Right ventricle myocardium inferior (tissue), 1 donor: Measurements from ENCODE around the gene CDC14C. TPM values are rescaled to one million over a fixed set of nuclear protein-coding genes. Genes with fewer than 3 reads are reported as not detected.
A peak's percentile ranks its signal among the peaks of the same experiment; 100 is the strongest.
"Not testable (repeated sequence)": the region's sequence is repeated elsewhere in the genome, so short reads cannot be mapped to it uniquely, and the experiment has no call there.

ENCODE experiments used
- ATAC-seq: fragments of 200-7000 bp; cut with Tn5 transposase; one replicate; pipeline ENCODE4 v1.9.1; 2020; ENCODE audit warnings: mild to moderate bottlenecking, moderate library complexity
- DNase-seq: peaks from one replicate; pipeline ENCODE4 v3.0.0; 2021; ENCODE audit errors: missing footprints
- intact Hi-C: fragments of 100-400 bp; cut with DNase I; formaldehyde crosslinking; loops from one replicate; pipeline ENCODE4 v1.11.0; 2022
- long read RNA-seq: library from polyadenylated mRNA; unstranded; transcript quantifications from one replicate; pipeline ENCODE4 v2.0.0, GENCODE V29; 2021
- total RNA-seq: library from RNA; stranded (reverse); fragmentation: NEBNext Ultra II Directional; extraction: Animal tissue kit (Norgen Biotek cat#: 25700); gene quantifications from one replicate; pipeline ENCODE4 v1.2.1, GENCODE V29; 2021
- donor health status: DM: no; HTN: yes; CAD: no; lungs with severe emphysema.

CDC14C gene
- total RNA-seq: not detected
- long read RNA-seq: 0 reads

DNA sequence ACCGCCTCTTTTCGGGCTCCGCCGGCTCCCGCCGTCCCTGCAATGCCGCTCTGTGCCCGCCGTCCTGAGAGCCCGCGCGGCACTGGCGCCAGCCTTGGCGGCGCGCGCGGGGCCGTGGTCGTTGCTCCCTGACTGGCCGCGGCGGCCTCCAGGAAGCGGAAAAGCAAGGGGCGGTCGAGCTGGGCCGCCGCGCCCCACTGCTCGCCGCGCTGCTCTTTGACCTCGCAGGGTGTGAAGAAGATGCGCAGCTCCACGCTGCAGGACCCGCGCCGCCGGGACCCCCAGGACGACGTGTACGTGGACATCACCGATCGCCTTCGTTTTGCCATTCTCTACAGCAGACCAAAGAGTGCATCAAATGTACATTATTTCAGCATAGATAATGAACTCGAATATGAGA is at the start of gene CDC14C:
TSS of gene CDC14C (plus strand) at position 115 of the 400 bp plus-strand sequence. CDS start at position 241, 126 bp downstream.
- DNase-seq (peak; percentile 60), ATAC-seq (no peak)
- intact Hi-C loops: no loop called here

DNA sequence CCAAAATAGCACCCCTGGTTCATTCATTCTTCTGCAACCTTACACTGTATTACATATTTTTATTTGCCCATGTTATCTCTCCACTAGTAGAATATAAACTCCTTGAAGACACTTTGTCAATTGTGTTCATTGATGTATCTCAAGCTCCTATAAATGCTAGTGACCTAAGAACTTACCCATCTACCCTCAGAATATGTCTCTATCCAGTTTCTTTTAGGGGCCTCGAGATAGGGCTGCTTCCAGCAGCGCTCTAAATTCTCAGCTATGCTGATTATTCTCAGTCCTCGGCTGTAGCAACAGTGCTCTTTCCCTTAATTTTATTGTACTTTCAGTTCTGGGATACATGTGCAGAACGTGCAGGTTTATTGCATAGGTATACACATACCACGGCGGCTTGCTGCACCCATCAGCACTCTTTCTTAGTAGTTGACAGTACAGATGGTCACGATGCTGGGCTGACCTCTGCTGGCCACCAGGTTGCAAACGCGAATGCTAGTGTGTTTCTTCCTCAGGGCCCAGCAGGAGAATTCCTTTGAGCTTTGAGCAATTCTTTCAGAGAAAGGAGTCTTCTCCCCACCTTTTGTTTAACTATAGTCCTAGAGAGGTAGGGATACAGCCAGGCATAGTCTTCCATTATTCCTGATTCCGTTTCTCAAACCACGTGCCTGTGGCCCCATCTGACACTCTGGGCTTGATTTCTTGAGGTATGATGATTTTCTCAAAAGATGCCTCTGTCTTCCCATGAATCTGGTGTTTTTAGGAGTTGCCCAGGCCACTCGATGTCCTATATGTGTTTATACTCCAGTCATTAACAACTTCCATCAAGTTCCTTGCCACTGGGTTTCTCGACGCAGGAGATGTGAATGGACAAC is 49.1 kb upstream of the CDC14C start:
- ATAC-seq (peak; percentile 71), DNase-seq (no peak)
- intact Hi-C loops: loop anchor here (2.0 to 10.0 kb wide), 3 partner anchors 258 to 570 kb away; no protein-coding TSS in a partner anchor

DNA sequence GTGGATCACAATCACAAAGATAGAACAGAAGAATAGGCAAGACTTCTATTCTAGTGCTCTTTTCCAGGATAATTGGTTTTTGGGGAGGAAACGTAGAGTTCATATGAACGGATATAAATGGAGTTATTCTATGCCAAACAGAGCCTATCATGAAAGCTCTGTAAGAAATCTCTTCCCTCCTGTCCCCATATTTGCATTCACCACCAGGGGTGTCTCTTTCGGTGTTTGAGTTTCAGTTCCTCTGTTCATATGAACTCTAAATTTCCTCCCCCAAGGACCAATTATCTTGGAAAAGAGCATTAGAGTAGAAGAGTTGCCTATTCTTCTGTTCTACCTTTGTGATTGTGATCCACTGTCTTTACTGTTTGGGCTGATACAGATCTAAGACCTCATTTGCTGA is 48.3 kb upstream of the CDC14C start:
- intact Hi-C loops: loop anchor here (5.0 to 10.0 kb wide), 2 partner anchors 259 to 571 kb away; no protein-coding TSS in a partner anchor
- ATAC-seq (no peak), DNase-seq (no peak)

DNA sequence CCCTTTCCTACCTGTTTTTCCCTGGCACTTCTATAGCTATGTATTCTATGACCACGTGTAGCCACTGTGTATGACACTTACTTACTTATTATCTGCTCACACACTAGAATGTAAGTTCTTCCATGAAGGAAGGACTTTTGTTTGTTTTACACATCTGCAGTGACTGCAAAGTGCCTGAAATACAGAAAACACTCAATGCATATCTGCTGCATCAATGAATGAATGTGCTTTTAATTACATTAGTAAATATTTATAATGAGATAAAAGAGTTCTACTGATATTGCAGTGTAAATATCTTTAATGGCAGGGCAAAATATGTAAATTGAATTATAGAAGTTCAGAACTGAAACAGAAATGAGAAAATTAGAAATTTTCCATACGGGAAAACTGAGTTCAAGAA is 43.5 kb upstream of the CDC14C start:
- DNase-seq (no peak), ATAC-seq (no peak)
- intact Hi-C loops: no loop called here

DNA sequence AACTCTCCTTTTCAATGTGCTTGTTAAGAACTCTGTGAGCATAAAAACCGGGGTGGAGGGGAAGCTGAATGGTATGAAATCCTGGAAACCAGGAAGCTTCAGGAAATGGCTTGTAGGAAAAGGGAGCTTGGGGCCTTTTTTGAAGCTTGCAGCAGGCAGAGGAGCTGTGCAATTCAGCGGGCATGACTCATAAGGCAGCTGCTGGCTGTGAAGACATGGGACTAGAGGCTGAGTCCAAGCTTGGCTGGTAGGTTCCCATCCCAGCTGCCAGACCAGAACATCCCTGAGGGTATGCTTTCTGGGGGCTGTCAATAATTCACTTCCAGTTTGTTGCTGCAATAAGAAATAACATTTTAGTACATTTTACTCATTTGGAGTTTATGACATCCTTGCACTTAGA is 36.8 kb upstream of the CDC14C start:
- DNase-seq (no peak), ATAC-seq (no peak)
- intact Hi-C loops: no loop called here

DNA sequence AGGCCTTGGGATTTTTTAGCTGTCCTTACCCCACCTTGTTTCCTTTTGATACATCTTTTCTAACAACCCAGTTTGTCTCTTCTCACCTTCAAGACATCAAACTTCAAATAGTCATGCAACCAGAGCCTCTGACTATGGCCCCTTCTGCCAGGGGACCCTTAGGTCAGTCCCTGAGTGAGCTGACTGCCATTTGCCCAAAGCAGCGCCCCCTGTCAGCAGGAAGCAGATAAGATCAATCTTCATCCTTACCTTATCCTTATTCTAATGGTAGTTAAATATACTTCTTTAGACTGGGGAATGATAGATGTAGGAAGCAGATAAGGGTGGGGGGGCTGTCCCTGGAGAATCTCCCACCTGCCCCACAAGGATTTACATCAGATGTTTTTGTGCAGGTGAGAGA is 29.8 kb upstream of the CDC14C start:
- no peak for ATAC-seq
- intact Hi-C loops: no loop called here

DNA sequence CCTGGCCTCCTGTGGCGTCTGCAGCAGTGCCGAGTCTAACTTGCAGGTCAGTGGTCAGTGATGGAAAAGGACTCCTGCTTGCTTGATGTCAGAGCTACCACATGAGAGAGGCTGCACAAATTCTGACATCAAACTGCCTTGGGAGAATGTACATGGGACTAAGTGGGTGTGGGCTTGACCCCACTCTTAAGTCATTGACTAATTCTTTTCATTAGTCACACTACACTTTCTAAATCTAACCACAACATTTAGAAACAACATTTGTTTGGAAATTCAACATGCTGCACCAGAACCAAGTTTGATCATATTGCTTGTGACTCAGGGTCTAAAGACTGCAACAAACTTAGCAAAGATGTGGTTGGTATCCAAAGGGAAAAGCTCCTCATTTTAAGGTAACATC is 24.4 kb upstream of the CDC14C start:
- intact Hi-C loops: no loop called here

More for the DNA sequence above, 29.8 kb upstream of the CDC14C start:
- no peak for DNase-seq

DNA sequence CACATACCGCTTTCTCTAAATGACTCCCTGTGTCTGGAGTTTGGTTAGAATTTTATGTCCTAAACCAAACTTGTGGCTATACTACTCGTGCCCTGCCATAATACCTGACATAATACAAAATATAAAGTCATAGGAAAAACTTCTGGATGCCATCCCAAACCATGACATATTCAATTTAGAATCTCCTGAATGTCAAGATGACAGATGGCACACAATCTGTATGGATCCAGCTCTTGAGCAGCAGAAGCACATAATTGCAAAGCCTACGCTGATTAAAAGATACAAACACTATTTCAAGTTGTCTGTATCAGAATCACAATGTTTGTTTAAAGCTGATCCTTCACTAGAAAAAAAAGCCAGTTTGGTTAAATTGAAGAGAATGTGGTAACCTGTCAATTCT is 22.4 kb upstream of the CDC14C start:
- intact Hi-C loops: no loop called here
- DNase-seq (no peak), ATAC-seq (no peak)

More for the DNA sequence above, 24.4 kb upstream of the CDC14C start:
- ATAC-seq: no peak
- DNase-seq: no peak

DNA sequence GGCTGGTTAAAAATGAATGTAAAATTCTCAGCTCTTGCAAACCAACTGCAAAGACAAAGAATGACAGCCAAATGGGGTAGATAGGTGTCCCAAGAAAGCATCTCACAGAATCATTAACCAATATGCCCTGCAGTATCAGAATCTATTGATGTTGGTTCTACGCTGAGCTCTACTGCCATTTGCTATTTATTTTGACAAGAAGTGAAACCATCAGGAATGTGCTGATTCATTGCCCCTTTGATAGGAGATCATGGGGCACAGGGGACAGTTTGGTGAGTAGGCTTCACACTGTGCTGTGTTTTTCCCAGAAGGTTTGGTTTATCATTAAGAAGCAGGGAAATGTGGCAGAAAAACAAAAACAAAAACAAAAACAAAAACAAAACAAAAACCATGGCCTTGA is 19.4 kb upstream of the CDC14C start:
- DNase-seq: no peak
- ATAC-seq: no peak
- intact Hi-C loops: no loop called here

DNA sequence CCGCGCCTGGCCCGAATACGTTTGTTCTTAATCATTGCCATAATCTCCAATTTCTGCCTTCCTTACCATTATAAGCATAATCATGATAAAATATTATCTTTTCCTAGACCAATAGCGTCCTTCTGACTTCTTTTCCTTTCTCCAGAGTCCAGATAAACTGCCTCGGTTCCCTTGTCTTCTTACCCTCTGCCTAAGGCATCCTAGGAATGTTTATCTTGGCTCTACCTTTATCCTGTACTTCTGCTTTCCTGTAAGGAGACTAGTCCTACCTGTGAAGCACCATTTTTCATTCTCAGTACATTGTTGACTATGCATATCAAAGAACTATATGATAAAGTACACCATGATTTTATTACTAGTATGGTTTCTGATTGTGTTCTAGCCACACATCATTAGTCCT is 18.7 kb upstream of the CDC14C start:
- intact Hi-C loops, ATAC-seq: not testable (repeated sequence)

DNA sequence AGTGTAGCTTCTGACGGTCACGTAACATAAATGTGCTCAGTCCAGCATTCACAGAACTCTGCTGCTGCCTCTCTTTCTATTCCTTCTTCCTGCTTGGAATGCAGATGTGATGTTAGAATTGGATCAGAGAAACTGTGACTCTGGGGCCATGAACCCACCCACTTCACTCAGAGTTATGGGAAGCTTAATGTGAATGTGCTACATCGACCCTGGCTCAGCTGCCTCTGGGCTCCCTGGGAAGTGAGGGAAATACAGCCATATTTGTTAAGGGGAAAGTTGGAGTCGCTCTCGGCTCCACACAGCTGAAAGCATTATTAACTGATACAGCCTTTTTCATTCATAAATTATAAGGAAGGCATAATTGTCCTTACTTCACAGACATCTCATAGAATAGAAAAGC is 14.5 kb upstream of the CDC14C start:
- intact Hi-C loops, DNase-seq, ATAC-seq: not testable (repeated sequence)

More for the DNA sequence above, 18.7 kb upstream of the CDC14C start:
- not testable (repeated sequence) for DNase-seq

DNA sequence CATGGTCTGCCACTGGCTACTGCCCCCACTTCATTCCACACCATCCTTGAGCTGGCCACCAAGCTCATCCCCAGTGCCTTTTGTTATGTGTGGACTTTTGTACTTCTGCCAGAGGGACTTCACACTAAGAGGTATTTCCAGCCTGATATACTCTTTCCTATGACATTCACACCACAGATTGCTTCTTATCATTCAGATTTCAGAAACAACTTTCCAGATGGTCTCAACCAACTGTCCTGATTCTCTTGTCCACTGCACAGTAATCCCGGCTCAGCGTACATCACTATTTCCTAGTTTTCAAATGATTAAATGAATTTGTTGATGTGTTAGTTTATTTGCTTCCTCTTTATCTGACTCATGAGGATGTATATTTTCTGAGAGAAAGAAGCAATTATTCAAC is 7.1 kb downstream of the CDC14C start:
- ATAC-seq (no peak), DNase-seq (no peak)
- intact Hi-C loops: no loop called here

DNA sequence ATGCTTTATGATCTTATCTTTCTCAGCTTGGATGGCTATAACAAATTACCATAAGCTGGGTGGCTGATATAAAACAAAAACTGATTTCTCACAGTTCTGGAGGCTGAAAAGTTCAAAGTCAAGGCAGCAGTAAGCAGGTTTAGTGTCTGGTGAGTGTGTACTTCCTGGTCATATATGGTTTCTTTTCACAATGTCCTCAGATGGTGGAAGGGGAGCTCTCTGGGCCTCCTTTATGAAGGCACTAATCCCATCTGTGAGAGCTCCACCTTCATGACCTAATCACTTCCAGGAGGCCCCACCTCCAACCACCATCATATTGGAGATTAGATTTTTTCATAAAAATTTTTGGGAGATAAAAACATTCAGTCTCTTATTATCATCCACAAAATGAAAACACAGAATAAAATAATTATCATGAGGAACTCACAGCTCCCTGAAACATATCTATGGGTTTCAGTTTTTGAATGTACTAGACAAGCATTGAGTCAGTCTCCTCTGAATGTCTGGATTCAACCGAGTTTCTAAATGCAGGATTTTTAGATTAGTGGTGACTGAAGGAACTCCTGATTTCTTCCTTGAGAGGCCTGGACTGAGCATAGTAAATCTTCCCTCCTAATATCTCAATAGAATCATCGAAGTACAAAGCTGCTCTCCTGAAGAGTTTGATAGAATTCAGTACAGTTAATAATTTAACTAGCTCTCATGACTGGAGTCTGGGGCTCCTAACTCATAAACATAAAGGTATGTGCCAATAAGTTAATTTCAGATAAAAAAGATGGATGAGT is 8.0 kb downstream of the CDC14C start:
- ATAC-seq: no peak
- DNase-seq: no peak
- intact Hi-C loops: no loop called here

DNA sequence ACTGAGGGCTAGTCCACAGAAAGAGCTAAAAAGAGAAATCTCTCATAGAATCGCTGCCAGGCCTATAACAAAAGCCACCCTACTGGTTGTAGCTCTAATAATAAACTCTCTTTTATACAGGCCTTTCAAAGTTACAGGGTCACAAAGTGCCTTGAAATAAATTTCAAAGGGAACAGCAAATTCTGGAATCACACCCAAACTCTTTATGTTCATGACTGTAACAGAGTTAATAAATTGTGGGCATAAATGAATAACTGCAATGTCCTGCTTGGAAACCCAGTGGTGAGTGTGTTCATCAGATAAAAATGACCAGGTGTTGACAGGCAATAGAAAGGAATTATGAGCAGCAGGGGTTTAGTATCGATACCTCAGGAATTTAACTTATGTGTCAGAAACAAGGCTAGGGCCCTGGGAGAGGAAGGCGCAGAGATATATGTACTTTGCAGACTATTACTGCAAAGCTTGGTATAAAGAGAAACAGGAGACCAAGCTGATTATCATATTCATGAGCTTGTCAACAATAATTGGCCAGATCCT is 9.3 kb downstream of the CDC14C start:
- DNase-seq (no peak), ATAC-seq (no peak)
- intact Hi-C loops: no loop called here

DNA sequence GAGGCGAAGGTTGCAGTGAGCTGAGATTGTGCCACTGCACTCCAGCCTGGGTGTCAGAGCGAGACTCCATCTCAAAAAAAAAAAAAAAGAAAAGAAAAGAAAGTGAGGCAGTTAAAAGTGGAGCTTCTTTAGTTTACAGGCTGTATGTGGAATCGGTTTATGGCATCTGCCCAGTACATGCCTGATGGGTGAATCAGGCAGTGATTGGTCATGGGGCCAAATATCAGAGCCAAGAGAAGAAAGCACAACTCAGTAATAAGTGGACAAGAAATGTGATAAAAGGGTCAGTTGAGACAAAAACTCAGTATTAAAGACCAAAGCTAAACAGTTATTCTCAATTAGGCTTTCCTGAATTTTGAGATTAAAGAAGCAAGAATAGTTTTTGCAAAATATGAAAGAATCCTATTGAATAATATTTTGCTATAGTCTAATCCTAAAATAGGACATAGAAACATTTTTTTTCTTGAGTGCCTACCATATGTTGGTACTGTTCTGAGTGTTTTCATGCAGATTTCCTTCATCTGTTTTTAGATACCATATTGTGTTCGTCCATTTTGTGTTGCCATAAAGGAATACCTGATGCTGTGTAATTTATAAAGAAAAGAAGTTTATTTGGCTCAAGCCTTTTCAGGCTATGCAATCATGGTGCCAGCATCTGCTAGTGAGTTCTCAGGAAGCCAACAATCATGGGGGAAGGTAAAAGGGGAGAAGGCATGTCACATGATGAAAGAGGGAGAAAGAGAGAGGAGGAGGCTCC is 14.4 kb downstream of the CDC14C start:
- ATAC-seq: peak; percentile 78
- DNase-seq: no peak
- intact Hi-C loops: no loop called here

DNA sequence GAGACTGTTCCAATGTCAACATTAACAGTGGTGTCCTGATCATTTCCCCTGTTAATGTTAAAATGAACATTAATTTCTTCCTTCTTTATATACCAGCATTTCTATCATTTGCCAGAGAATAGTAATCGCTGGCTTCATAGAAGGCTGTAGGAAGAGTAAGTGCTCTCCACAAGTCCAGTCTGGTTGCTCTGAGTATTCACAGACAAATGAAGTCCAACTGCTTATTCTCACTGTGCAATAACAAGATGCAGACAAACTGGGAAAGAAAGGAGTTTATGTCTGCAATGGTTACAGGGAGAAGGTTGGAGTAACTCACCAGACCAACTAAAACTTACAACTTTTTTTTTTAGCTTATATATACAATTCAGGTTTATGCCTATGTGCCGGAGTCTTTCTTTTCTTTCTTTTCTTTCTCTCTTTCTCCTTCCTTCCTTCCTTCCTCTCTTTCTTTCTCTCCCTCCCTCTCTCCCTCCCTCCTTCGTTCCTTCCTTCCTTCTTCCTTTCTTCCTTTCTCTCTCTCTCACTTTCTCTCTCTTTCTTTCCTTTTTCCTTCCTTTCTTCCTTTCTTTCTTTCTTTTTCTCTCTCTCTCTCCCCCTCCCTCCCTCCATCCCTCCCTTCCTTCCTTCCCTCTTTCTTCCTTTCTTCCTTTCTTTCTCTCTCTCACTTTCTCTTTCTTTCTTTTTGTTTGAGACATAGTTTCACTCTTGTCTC is 19.1 kb downstream of the CDC14C start:
- ATAC-seq (no peak), DNase-seq (no peak)
- intact Hi-C loops: no loop called here

DNA sequence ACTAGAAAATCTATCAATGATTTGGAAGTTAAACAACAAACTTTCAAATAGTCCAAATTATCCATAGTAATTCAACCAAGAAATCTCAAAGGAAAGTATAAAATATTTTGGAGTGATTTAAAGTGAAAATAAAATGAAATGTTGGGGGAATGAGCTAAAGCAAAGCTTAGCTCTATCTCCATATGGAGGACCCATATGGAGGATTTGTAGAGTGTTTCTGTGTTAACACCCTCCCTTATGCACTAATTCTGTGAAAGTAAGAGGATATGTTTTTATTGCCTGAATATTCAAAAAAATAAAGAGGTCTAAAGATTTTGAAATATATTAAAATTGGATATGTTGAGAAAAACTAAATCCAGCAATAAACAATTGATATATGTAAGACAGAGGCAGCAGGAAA is 31.6 kb downstream of the CDC14C start:
- intact Hi-C loops: no loop called here
- DNase-seq: no peak
- no peak for ATAC-seq

DNA sequence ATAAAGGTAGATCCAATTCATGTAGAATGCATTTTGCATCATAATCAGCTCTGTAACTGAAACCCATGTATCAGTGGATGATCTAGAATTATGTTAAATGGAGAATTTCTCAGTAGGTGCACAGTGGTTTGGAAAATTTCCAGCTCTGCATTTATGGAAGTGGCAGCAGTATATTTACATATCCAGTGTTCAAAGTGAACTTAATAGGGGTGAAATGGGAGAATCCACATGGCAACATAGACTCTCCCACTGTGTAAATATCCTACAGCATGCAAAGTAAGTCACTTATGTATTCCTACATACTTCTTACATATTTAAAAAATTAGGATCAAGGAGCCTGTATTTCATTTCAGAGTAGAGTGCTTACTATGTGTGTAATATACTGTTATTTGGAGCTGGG is 35.3 kb downstream of the CDC14C start:
- intact Hi-C loops: no loop called here
- DNase-seq: no peak
- no peak for ATAC-seq
